Stimulated activated CD4-positive, alpha-beta T cell treated with anti-CD3 and anti-CD28 coated beads, TNF-alpha, amount 100 ng/mL, for 24 hours (primary cell): ENCODE measurements around the gene UBAP1.
A peak's percentile ranks its signal among the peaks of the same experiment; 100 is the strongest.
"Not testable (repeated sequence)": the region's sequence is repeated elsewhere in the genome, so short reads cannot be mapped to it uniquely, and the experiment has no call there.

Experiments used
- DNase-seq, 3 experiments: peaks; one replicate each; pipeline ENCODE4 v3.0.0-alpha.2; 2020; ENCODE audit warnings: low read depth in 3 of 3

Gene UBAP1

GRCh38 chr9:34178436-34179212 lies at the start of gene UBAP1:
Gene UBAP1 (plus strand): TSS chr9:34179043. CDS start chr9:34220915, 41,872 bp downstream.
- peak; percentile 92 to 97 (median 94) for DNase-seq

DNA sequence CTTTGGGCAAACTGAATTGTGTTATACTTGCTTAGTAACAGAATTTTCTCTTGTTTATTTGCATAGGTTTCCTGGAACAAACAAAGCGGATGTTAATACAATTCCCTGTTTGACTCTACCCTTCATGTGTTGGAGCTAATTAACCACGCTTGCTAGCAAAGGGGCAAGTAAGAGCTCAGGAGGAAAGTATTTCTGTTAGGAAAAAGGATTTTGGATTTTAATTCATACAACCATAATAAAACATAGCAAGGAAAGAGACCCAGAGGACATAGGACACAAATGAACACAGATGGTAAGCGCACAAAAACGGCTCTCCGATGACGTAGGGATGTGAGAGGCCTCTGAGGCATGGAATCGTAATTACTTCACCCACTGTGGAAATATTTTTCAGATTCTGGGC lies 47.3 kb upstream of the UBAP1 start:
- no peak for DNase-seq

DNA sequence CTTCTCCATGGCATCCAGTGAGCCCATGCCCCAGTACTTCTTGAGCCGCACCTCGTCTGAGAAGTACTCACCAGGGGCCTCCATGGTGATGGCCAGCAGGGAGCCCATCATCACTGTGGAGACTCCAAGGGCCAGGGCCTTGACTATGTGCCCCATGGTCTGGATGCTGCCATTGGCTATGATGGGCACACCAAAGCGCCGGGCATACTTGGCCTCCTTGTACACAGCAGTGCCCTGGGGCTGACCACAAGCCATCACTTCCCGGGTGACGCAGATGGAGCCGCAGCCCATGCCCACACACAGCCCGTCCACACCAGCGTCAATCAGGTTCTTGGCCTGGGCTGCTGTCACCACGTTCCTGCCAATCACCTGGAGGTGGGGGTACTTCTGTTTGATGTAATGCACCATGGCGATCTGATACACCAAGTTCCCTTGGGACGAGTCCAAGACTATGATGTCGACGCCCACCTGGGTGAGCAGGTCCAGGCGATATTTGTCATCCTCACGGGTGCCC lies 45.4 kb upstream of the UBAP1 start:
- no peak for DNase-seq

DNA sequence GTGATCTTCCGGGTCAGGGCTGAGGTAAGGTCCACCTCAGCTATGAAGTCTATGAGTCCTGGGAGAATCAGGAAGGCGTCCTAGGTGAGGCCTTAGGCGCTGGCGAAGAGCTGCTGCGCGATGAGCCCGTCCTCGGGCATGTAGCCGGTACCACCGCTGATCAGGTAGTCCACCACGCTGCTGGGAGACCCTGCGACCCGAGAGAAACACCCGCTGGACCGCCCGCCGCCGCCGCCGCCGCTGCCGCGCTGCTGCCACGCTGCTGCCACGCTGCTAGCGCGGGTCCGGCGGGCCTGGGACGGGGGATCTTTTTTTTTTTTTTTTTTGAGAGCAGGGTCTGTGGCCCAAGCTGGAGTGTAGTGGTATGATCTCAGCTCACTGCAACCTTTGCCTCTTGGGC lies 44.3 kb upstream of the UBAP1 start:
- no peak for DNase-seq

GRCh38 chr9:34138644-34139043 lies 40.2 kb upstream of the UBAP1 start:
- DNase-seq, result not testable (repeated sequence)

GRCh38 chr9:34139477-34140146 lies 39.2 kb upstream of the UBAP1 start:
- DNase-seq, result no peak

- no peak for DNase-seq
Measured at GRCh38 chr9:34140853-34141252, 38.0 kb upstream of the UBAP1 start.

GRCh38 chr9:34143116-34143515 lies 35.7 kb upstream of the UBAP1 start:
- DNase-seq, result no peak

DNA sequence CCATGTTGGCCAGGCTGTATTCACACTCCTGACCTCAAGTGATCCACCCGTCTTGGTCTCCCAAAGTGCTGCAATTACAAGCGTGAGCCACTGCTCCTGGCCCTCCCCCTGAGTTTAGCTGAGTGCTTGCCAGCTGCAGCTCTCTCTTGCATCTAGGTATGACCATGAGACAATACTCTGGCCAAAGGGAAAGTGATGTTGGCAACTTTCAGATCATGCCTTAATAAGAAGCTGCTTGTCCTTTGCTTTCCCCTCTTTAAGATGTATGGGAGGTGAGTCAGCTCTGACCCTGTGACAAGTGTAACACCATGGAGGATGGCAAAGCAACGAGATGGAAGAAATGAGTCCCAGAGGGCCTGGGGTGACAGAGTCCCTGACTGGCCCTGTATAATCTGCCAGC lies 33.7 kb upstream of the UBAP1 start:
- no peak for DNase-seq

GRCh38 chr9:34151398-34151797 lies 27.4 kb upstream of the UBAP1 start:
- no peak for DNase-seq

DNA sequence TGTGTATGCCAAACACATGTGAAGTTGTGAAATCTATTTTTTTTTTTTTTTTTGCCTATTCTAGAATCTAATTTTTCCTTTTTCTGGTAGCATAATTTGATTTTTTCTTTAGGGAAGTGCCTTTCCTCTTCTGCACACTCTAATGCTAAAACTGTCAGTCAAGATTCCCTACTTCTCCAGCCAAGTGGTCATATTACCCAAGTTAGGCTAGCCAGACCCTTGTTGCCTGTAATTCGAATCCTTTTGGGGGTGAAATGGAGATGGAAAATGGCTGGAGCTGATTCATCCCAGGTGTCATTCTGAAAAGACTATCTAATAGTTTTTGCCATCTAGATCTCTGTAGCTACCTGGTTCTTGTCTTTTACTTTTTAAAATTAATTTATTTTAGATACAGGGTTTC lies 24.8 kb upstream of the UBAP1 start:
- no peak for DNase-seq

DNA sequence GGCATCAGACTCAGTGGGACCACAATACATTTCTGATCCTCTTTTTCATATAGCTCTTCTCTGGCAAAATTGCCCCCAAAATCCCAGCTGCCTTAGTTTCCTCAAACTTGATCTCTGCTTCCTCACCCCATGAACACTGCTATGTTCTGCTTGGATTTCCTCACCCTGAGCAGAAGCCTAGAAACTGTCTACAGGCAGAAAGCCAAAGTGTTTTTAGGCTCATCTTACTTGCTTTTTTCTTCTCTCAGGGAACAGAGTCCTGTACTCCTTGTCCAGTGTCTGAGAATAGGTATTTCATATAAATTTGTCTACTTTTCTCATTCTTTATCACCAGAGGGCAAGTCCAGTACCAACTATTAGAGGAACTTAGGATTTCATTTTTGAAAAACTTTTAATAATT lies 21.5 kb upstream of the UBAP1 start:
- DNase-seq, result no peak

- no peak for DNase-seq
Measured at GRCh38 chr9:34157898-34158297, 20.9 kb upstream of the UBAP1 start.

- DNase-seq, result no peak
Measured at GRCh38 chr9:34158362-34158869, 20.4 kb upstream of the UBAP1 start.

DNA sequence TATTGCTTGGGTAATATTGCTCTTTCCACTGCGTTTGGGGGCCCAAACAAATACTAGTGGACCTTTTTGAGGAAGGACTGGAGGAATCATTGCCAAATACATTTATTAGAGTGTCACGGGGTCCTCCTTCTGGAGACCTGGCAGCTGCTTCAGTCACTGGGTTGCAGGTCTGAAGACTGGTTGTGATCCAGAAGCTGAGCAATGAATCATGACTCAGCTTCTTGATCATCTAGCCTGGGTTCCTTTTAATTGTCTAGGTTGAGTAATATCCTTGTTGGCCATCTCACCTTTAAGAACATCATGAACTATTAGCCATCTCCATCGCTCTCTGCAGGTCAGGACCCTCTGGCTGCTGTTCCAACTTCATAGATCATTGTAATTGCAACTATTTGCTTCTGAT lies 15.4 kb upstream of the UBAP1 start:
- DNase-seq, result no peak

DNA sequence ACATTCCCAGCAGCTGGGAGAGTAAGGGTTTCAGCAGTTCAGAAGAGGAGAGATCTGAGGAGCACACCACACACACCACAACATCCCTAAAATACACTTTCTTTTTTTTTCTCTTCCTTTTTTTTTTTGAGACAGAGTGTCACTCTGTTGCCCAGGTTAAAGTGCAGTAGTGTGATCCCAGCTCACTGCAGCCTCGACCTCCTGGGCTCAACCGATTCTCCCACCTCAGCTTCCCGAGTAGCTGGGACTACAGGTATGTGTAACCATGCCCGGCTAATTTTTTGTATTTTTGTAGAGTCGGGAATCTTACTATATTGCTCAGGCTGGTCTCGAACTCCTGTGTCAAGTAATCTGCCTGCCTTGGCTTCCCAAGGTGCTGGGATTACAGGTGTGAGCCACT lies 9.7 kb upstream of the UBAP1 start:
- DNase-seq, result no peak

DNA sequence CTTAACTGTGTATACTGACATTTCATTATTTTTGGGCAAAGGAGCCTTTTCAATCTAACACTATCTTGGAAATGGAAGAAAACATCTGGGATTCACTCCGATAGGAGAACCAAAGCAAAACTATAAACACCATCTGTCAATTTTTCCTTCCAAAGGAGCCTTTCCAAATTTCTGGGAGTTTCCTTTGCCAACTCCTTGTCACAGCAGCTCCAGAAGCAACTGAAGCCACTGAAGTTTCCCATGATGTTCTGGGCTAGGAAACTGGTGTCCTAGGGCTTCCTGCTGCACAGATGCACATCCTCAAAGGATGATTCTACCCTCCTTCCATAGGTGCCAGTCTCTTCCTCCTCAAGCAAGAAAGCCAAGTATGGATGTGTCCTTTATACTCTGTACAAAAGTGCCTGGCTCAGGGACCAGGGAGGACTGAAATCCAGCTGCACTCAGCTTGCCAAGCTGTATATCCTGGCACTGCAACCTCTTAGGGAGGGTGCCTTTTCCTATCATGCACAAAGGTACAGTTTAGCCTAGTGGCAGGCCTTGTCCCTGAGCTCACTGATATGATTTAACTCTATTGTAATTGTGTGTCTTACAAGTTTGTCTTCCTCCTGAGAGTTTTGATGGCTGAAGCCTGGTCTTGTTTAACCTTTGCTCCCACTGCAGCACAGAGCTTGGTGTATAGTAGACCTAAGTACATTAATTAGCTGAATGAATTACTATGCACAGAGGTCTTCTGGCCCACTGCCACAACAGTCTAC lies 8.4 kb upstream of the UBAP1 start:
- DNase-seq, result no peak

DNA sequence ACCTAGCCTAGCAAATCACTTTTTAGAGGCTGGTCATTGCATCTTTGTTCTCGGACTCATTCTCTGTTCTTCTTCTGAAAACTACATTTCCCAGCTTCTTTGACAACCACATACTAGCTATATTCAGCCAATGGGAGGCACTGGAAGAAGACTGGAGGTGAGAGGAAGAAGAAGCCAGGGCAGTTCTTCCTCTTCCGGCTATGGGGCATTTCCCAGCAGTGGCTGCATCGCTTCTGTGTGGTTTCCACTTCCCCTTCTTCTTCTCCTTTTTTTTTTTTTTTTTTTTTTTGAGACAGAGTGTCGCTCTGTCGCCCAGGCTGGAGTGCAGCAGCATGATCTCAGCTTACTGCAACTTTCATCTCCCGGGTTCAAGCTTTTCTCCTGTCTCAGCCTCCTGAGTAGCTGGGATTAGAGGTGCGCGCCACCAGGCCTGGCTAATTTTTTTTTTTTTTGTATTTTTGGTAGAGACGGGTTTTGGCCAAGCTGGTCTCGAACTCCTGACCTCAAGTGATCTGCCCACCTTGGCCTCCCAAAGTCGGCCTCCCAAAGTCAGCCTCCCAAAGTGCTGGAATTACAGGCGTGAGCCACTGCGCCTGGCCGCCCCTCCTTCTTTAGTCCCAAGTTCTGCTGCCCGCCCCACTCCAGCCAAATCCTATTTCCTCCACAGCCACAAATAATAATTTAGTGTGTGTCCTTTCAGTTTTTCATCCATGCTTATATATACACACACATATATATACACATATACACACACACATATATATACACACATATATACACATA lies 6.9 kb upstream of the UBAP1 start:
- DNase-seq, result peak in 1 of 3 experiments; percentile 20

GRCh38 chr9:34176089-34176488 lies 2.8 kb upstream of the UBAP1 start:
- DNase-seq, result no peak

GRCh38 chr9:34177593-34178435 lies 1.0 kb upstream of the UBAP1 start:
- DNase-seq, result no peak
